ENCODE data around the gene FALEC. TPM values are rescaled to one million over a fixed set of nuclear protein-coding genes. Genes with fewer than 3 reads are reported as not detected.

Gene FALEC
- total and polyA plus RNA-seq, 9 of the 15 experiments (the other 6 are each of a cell fraction or from before 2014, with no cell fraction given), result 0.15 to 1.8 (median 0.53) TPM; not detected in 5

DNA sequence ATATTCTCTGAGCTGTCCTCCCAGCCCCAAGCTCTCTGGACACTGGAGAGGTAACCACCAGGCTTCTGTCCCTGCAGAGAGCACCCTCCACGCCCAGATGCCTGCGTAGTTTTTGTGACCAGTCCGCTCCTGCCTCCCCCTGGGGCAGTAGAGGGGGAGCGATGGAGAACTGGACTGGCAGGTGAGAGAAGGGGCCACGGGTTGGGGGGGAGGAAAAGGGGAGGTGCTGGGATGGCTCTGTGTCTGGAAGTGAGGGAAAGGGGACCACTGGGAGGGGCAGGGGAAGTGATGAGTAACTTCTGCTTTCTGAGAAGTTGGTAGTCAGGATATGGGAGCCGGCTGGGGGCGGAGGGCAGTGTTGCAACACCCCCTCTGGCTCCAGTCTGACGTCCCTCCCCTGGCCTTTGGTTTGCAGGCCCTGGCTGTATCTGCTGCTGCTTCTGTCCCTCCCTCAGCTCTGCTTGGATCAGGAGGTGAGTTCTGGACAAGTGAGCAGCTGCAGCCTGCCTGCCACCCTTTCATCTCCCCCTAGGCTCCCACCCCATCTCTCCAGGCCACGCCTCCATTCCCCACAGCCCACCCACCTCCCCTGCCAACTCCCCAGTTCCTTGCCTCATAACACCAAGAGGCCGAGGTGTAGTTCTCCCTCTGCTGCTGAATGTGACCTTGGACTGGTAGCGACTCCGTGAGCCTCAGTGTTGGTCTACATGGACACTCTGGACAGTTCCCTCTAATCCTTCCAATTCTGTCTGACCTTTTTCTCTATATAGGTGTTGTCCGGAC, 36.8 kb downstream of the FALEC start (continued):
- TF ChIP-seq, protein P1, sequence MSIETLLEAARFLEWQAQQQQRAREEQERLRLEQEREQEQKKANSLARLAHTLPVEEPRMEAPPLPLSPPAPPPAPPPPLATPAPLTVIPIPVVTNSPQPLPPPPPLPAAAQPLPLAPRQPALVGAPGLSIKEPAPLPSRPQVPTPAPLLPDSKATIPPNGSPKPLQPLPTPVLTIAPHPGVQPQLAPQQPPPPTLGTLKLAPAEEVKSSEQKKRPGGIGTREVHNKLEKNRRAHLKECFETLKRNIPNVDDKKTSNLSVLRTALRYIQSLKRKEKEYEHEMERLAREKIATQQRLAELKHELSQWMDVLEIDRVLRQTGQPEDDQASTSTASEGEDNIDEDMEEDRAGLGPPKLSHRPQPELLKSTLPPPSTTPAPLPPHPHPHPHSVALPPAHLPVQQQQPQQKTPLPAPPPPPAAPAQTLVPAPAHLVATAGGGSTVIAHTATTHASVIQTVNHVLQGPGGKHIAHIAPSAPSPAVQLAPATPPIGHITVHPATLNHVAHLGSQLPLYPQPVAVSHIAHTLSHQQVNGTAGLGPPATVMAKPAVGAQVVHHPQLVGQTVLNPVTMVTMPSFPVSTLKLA (conservative IDR thresholded peaks at IDR 0.05), result 0 out of 4 replicates have a peak, but pooled peaks of 1 of the 2 experiments have one; percentile 41
- TF ChIP-seq RBM14 (IDR thresholded peaks at IDR 0.05; ENCODE audit: borderline replicate concordance, insufficient read depth, low read depth, low read length) (no peak), SMARCB1 (IDR thresholded peaks at IDR 0.05; ENCODE audit: insufficient read length, low read depth) (no peak), ZNF133 (CRISPR knock-in tag; IDR thresholded peaks at IDR 0.05) (no peak), FOS (IDR thresholded peaks at IDR 0.05; ENCODE audit: extremely low read depth, insufficient read length) (no peak), BCL6 (CRISPR knock-in tag; IDR thresholded peaks at IDR 0.05) (no peak), HCFC1 (IDR thresholded peaks at IDR 0.05; ENCODE audit: low read depth, low read length) (no peak), SREBF2 (CRISPR knock-in tag; IDR thresholded peaks at IDR 0.05) (no peak), ZNF239 (CRISPR knock-in tag; IDR thresholded peaks at IDR 0.05) (no peak), XRCC4 (IDR thresholded peaks at IDR 0.05; ENCODE audit: extremely low read depth, insufficient read depth, insufficient read length) (no peak), CREB1 (IDR thresholded peaks at IDR 0.05) (peak; percentile 30; the same call in 1 of the 2 replicates), CREB1 (CRISPR knock-in tag; IDR thresholded peaks at IDR 0.05) (no peak), NR4A1 (CRISPR knock-in tag; IDR thresholded peaks at IDR 0.05) (no peak), NR4A1 (tag; IDR thresholded peaks at IDR 0.05) (no peak), BCOR (IDR thresholded peaks at IDR 0.05) (no peak), ZBTB8A (IDR thresholded peaks at IDR 0.05; ENCODE audit: partially characterized antibody) (no peak), SPI1 (IDR thresholded peaks at IDR 0.05; ENCODE audit: borderline replicate concordance, low read depth, low read length) (peak; percentile 90), ZKSCAN3 (CRISPR knock-in tag; IDR thresholded peaks at IDR 0.05) (no peak), ZNF12 (CRISPR knock-in tag; IDR thresholded peaks at IDR 0.05) (no peak)
- TF ChIP-seq, protein P2, sequence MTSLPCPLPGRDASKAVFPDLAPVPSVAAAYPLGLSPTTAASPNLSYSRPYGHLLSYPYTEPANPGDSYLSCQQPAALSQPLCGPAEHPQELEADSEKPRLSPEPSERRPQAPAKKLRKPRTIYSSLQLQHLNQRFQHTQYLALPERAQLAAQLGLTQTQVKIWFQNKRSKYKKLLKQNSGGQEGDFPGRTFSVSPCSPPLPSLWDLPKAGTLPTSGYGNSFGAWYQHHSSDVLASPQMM (CRISPR knock-in tag; IDR thresholded peaks at IDR 0.05), result no peak
- TF ChIP-seq, protein P3, sequence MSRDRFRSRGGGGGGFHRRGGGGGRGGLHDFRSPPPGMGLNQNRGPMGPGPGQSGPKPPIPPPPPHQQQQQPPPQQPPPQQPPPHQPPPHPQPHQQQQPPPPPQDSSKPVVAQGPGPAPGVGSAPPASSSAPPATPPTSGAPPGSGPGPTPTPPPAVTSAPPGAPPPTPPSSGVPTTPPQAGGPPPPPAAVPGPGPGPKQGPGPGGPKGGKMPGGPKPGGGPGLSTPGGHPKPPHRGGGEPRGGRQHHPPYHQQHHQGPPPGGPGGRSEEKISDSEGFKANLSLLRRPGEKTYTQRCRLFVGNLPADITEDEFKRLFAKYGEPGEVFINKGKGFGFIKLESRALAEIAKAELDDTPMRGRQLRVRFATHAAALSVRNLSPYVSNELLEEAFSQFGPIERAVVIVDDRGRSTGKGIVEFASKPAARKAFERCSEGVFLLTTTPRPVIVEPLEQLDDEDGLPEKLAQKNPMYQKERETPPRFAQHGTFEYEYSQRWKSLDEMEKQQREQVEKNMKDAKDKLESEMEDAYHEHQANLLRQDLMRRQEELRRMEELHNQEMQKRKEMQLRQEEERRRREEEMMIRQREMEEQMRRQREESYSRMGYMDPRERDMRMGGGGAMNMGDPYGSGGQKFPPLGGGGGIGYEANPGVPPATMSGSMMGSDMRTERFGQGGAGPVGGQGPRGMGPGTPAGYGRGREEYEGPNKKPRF (IDR thresholded peaks at IDR 0.05; ENCODE audit: low read depth, low read length), result no peak
- TF ChIP-seq, protein P4, sequence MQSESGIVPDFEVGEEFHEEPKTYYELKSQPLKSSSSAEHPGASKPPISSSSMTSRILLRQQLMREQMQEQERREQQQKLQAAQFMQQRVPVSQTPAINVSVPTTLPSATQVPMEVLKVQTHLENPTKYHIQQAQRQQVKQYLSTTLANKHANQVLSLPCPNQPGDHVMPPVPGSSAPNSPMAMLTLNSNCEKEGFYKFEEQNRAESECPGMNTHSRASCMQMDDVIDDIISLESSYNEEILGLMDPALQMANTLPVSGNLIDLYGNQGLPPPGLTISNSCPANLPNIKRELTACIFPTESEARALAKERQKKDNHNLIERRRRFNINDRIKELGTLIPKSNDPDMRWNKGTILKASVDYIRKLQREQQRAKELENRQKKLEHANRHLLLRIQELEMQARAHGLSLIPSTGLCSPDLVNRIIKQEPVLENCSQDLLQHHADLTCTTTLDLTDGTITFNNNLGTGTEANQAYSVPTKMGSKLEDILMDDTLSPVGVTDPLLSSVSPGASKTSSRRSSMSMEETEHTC (IDR thresholded peaks at IDR 0.05), result no peak
- TF ChIP-seq, protein P5, sequence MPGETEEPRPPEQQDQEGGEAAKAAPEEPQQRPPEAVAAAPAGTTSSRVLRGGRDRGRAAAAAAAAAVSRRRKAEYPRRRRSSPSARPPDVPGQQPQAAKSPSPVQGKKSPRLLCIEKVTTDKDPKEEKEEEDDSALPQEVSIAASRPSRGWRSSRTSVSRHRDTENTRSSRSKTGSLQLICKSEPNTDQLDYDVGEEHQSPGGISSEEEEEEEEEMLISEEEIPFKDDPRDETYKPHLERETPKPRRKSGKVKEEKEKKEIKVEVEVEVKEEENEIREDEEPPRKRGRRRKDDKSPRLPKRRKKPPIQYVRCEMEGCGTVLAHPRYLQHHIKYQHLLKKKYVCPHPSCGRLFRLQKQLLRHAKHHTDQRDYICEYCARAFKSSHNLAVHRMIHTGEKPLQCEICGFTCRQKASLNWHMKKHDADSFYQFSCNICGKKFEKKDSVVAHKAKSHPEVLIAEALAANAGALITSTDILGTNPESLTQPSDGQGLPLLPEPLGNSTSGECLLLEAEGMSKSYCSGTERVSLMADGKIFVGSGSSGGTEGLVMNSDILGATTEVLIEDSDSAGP (CRISPR knock-in tag; IDR thresholded peaks at IDR 0.05), result no peak

Data from K562 (cell line).